Astrocyte (in vitro differentiated cells and primary cell): ENCODE data around the gene MRPL1.

Source experiments
- EZH2 ChIP-seq: IDR thresholded peaks from 2 replicates; pipeline ENCODE4 v1.6.1; 2012; ENCODE audit warnings: mild to moderate bottlenecking, low read length, inconsistent platforms; ENCODE audit not compliant: insufficient read depth
- TF ChIP-seq, protein P1 (sequence below): IDR thresholded peaks from 2 replicates; pipeline ENCODE4 v1.5.1; 2011; ENCODE audit warnings: low read depth, mild to moderate bottlenecking, inconsistent platforms, low read length, moderate library complexity; ENCODE audit not compliant: insufficient read depth

- TF ChIP-seq, protein P1, sequence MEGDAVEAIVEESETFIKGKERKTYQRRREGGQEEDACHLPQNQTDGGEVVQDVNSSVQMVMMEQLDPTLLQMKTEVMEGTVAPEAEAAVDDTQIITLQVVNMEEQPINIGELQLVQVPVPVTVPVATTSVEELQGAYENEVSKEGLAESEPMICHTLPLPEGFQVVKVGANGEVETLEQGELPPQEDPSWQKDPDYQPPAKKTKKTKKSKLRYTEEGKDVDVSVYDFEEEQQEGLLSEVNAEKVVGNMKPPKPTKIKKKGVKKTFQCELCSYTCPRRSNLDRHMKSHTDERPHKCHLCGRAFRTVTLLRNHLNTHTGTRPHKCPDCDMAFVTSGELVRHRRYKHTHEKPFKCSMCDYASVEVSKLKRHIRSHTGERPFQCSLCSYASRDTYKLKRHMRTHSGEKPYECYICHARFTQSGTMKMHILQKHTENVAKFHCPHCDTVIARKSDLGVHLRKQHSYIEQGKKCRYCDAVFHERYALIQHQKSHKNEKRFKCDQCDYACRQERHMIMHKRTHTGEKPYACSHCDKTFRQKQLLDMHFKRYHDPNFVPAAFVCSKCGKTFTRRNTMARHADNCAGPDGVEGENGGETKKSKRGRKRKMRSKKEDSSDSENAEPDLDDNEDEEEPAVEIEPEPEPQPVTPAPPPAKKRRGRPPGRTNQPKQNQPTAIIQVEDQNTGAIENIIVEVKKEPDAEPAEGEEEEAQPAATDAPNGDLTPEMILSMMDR = no peak
- no peak for TF ChIP-seq EZH2
These were observed 41.7 kb upstream of the MRPL1 start for GRCh38 chr4:77820649-77821561.
